Smooth muscle cell (in vitro differentiated cells): ENCODE data around the gene CDH16. TPM values are rescaled to one million over a fixed set of nuclear protein-coding genes. Genes with fewer than 3 reads are reported as not detected.

Source experiments
- DNase-seq: peaks from one replicate; lab custom pipeline; 2025; ENCODE audit not compliant: unreplicated experiment; lab: John Stamatoyannopoulos, UW
- H2AFZ ChIP-seq: fragments of 200-600 bp; sonication (generic); 2 replicates; pipeline ENCODE4 v1.6.0; 2016; ENCODE audit warnings: antibody characterized with exemption, low read depth, mild to moderate bottlenecking
- H3F3A ChIP-seq: fragments of 200-600 bp; sonication (generic); 2 replicates; pipeline ENCODE4 v1.6.0; 2017; ENCODE audit warnings: antibody characterized with exemption, low read depth
- H3K27ac ChIP-seq: fragments of 200-600 bp; sonication (generic); 2 replicates; pipeline ENCODE4 v1.5.1; 2016; ENCODE audit warnings: low read depth, mild to moderate bottlenecking
- H3K27me3 ChIP-seq: fragments of 200-600 bp; sonication (generic); 2 replicates; pipeline ENCODE4 v1.6.1; 2016; ENCODE audit warnings: low read depth, mild to moderate bottlenecking
- H3K36me3 ChIP-seq: fragments of 200-600 bp; sonication (generic); 2 replicates; pipeline ENCODE4 v1.5.1; 2016; ENCODE audit warnings: low read depth
- H3K4me1 ChIP-seq: fragments of 200-600 bp; sonication (generic); 2 replicates; pipeline ENCODE4 v1.5.1; 2016; ENCODE audit warnings: low read depth
- H3K4me2 ChIP-seq: fragments of 200-600 bp; sonication (generic); 2 replicates; pipeline ENCODE4 v1.6.0; 2016; ENCODE audit warnings: mild to moderate bottlenecking
- H3K4me3 ChIP-seq: fragments of 200-600 bp; sonication (generic); 2 replicates; pipeline ENCODE4 v1.5.1; 2016; ENCODE audit warnings: mild to moderate bottlenecking
- H3K79me2 ChIP-seq: fragments of 200-600 bp; sonication (generic); 2 replicates; pipeline ENCODE4 v1.6.0; 2016; ENCODE audit warnings: low read depth, mild to moderate bottlenecking
- H3K9ac ChIP-seq: fragments of 200-600 bp; sonication (generic); 2 replicates; pipeline ENCODE4 v1.6.0; 2016; ENCODE audit warnings: low read depth
- H3K9me3 ChIP-seq: fragments of 200-600 bp; sonication (generic); replicated peaks from 2 replicates; pipeline ENCODE4 v1.5.1; 2016; ENCODE audit warnings: low read depth
- H4K20me1 ChIP-seq: fragments of 200-600 bp; sonication (generic); 2 replicates; pipeline ENCODE4 v1.6.0; 2016; ENCODE audit warnings: low read depth
- CTCF ChIP-seq: fragments of 200-600 bp; sonication (generic); IDR thresholded peaks from 2 replicates; pipeline ENCODE4 v1.5.1; 2017; ENCODE audit warnings: borderline replicate concordance, mild to moderate bottlenecking, antibody characterized with exemption; ENCODE audit not compliant: insufficient read depth, poor library complexity, severe bottlenecking
- WGBS: methylation state at CpG from one replicate; pipeline ENCODE4 v1.1.7; 2016; ENCODE audit warnings: low lambda C conversion rate; 5-methylcytosine and 5-hydroxymethylcytosine counted together
- polyA plus RNA-seq: library from polyadenylated mRNA; unstranded; fragments of >200 nt; fragmentation: Nextera tagmentation; extraction: Ambion mirVana; gene quantifications from 2 replicates; pipeline ENCODE4 v1.2.1, GENCODE V29; 2016
- total RNA-seq: library from RNA; depleted of rRNA; stranded (reverse); fragments of >200 nt; gene quantifications from 2 replicates; pipeline ENCODE4 v1.2.3, GENCODE V29; 2014

The CDH16 gene
- total and polyA plus RNA-seq, 2 experiments from 2014 or later, result not detected

DNA sequence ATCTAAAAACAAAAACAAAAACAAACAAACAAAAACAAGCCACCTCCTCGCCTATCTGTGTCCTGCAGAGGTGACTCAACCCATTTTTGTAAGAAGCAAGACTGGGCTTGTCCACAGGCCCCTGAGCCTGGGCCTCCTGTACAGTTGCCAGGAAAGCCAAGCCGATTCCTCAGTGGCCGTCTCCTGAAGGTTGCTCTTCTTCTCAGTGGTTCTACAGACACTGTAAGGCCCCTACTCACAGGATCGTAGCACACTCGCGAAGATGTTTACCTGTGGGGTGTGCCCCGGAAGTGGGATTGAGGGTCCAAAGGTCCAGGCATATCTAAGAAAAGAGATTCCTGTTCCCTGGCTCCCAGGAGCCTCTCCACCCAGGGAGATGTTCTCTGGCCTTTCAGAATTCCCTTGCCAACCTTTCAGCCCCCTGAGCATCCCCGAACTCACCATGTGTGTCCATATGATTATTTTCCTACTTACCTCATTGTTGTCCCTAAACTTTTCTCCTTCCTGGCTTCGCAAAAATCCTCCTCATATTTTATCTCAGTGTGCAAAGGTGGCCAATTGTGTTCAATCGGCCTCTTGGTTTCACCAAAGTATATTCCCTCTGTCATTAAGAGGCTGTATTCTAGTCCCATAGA, 34.9 kb upstream of the CDH16 start:
- WGBS, result 79% methylated on average over 10 of the region's 10 CpGs
- no peaks in the 10 kb centered on the region for H3K4me1 ChIP-seq
- no peak overlapping the region for H3K4me3 ChIP-seq
- no peaks in the 10 kb centered on the region for H3F3A ChIP-seq
- peaks cover 14% of the 10 kb centered on the region for H3K27me3 ChIP-seq
- no peaks in the 10 kb centered on the region for H3K36me3 ChIP-seq
- H3K79me2 ChIP-seq, result no peaks in the 10 kb centered on the region
- H4K20me1 ChIP-seq, result no peaks in the 10 kb centered on the region
- no peak overlapping the region for H3K4me2 ChIP-seq
- no peak for TF ChIP-seq CTCF
- H3K27ac ChIP-seq, result no peak overlapping the region
- H2AFZ ChIP-seq, result no peak overlapping the region
- no peaks in the 10 kb centered on the region for H3K9me3 ChIP-seq
- DNase-seq, result no peak
- no peak overlapping the region for H3K9ac ChIP-seq

DNA sequence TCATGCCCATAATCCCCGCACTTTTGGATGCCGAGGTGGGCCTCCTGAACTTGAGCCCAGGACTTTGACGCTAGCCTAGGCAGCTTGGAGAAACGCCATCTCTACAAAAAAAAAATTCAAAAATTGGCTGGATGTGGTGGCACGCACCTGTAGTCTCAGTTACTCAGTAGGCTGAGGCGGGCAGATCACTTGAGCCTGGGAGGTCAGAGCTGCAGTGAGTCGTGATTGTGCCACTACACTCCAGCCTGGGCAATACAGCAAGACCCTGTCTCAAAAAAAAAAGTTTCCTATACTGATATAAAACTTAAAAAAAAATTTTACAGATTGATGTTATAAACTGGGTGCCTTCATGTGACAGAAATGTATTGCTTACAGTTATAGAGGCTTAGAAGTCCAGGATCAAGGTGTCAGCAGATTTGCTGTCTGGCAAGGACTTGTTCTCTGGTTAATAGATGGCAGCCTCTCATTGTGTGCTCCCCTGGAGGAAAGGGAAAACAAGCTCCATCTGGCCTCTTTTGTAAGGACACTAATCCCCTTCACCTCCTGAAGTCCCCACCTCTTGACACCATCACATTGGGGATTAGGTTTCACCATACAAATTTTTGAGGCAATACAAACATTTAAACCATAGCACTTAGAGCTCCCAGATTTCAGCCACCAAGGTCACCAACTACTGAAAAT, 33.9 kb upstream of the CDH16 start:
- DNase-seq, result no peak
- peaks cover 20% of the 10 kb centered on the region for H3K27me3 ChIP-seq
- no peaks in the 10 kb centered on the region for H3K4me1 ChIP-seq
- WGBS, result 90% methylated on average over 7 of the region's 7 CpGs
- TF ChIP-seq CTCF, result no peak
- no peaks in the 10 kb centered on the region for H3K9me3 ChIP-seq
- H3K79me2 ChIP-seq, result no peaks in the 10 kb centered on the region
- H3K4me2 ChIP-seq, result no peak overlapping the region
- no peaks in the 10 kb centered on the region for H3K36me3 ChIP-seq
- H2AFZ ChIP-seq, result no peak overlapping the region
- H4K20me1 ChIP-seq, result no peaks in the 10 kb centered on the region
- no peak overlapping the region for H3K4me3 ChIP-seq
- no peaks in the 10 kb centered on the region for H3F3A ChIP-seq
- H3K27ac ChIP-seq, result no peak overlapping the region
- H3K9ac ChIP-seq, result no peak overlapping the region

DNA sequence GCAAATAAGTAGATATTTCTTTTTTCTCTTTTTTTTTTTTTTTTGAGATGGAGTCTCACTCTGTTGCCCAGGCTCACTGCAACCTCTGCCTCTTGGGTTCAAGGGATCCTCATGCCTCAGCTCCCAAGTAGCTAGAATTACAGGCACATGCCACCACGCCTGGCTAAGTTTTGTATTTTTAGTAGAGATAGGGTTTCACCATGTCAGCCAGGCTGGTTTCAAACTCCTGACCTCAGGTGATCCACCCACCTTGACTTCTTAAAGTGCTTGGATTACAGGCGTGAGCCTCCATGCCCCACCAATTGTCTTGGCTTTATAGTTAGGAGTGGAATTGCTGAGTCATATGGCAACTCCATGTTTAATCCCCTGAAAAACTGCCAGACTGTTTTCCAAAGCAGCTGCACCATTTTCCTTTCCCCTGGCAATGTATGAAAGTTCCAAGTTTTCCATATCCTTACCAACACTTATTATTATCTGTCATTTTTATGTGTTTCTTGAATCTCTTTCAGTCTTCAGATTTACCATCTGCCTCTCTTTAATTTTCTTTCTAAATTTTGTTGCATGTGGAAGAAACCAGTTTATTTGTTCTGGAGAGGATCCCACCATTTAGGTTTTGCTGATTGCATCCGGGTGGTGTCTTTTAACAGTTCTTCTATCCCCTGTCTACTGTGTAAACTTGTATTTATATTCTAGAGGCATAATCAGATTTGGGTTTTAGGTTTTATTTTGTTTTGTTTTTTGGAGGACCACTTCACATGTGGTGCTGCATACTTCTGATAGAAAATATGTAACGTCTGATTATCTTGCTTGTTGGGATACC, 32.5 kb upstream of the CDH16 start:
- H3F3A ChIP-seq, result no peaks in the 10 kb centered on the region
- no peaks in the 10 kb centered on the region for H3K79me2 ChIP-seq
- H3K36me3 ChIP-seq, result no peaks in the 10 kb centered on the region
- no peak overlapping the region for H3K9ac ChIP-seq
- no peak overlapping the region for H2AFZ ChIP-seq
- no peak for DNase-seq
- H3K4me1 ChIP-seq, result no peaks in the 10 kb centered on the region
- H3K4me3 ChIP-seq, result no peak overlapping the region
- H3K4me2 ChIP-seq, result no peak overlapping the region
- 83% methylated on average over 4 of the region's 4 CpGs for WGBS
- no peaks in the 10 kb centered on the region for H3K9me3 ChIP-seq
- peaks cover 20% of the 10 kb centered on the region for H3K27me3 ChIP-seq
- TF ChIP-seq CTCF, result no peak
- H3K27ac ChIP-seq, result no peak overlapping the region
- H4K20me1 ChIP-seq, result no peaks in the 10 kb centered on the region
